T-helper 22 cell (primary cell): Measurements from ENCODE around the gene ZNF618.
"Not testable (repeated sequence)": the region's sequence is repeated elsewhere in the genome, so short reads cannot be mapped to it uniquely, and the experiment has no call there.

ENCODE experiments used
- DNase-seq: peaks from one replicate; pipeline ENCODE4 v3.0.0-alpha.2; 2020; ENCODE audit warnings: low read depth

Gene ZNF618

GRCh38 chr9:114039484-114039883 lies 163.4 kb downstream of the ZNF618 start:
- no peak for DNase-seq

- not testable (repeated sequence) for DNase-seq
Measured at GRCh38 chr9:114043660-114044059, 167.6 kb downstream of the ZNF618 start.

- no peak for DNase-seq
Measured at GRCh38 chr9:114046237-114046755, 170.2 kb downstream of the ZNF618 start.

- DNase-seq, result no peak
Measured at GRCh38 chr9:114046875-114047274, 170.8 kb downstream of the ZNF618 start.

GRCh38 chr9:114047717-114048116 lies 171.6 kb downstream of the ZNF618 start:
- DNase-seq, result no peak

- DNase-seq, result no peak
Measured at GRCh38 chr9:114048533-114049415, 172.7 kb downstream of the ZNF618 start.

- no peak for DNase-seq
Measured at GRCh38 chr9:114049441-114050225, 173.5 kb downstream of the ZNF618 start.

GRCh38 chr9:114050226-114050568 lies 174.1 kb downstream of the ZNF618 start:
- DNase-seq, result no peak

- no peak for DNase-seq
Measured at GRCh38 chr9:114050646-114051045, 174.5 kb downstream of the ZNF618 start.

- no peak for DNase-seq
Measured at GRCh38 chr9:114051281-114051680, 175.2 kb downstream of the ZNF618 start.

GRCh38 chr9:114051706-114052105 lies 175.6 kb downstream of the ZNF618 start:
- no peak for DNase-seq

- no peak for DNase-seq
Measured at GRCh38 chr9:114053246-114054005, 177.3 kb downstream of the ZNF618 start.

GRCh38 chr9:114054191-114054690 lies 178.1 kb downstream of the ZNF618 start:
- no peak for DNase-seq

- DNase-seq, result no peak
Measured at GRCh38 chr9:114055061-114055460, 179.0 kb downstream of the ZNF618 start.

- DNase-seq, result no peak
Measured at GRCh38 chr9:114055894-114056293, 179.8 kb downstream of the ZNF618 start.

GRCh38 chr9:114056527-114056926 lies 180.4 kb downstream of the ZNF618 start:
- DNase-seq, result no peak

- no peak for DNase-seq
Measured at GRCh38 chr9:114057161-114057885, 181.2 kb downstream of the ZNF618 start.

GRCh38 chr9:114058688-114059046 lies 182.6 kb downstream of the ZNF618 start:
- no peak for DNase-seq

- DNase-seq, result no peak
Measured at GRCh38 chr9:114059047-114059803, 183.1 kb downstream of the ZNF618 start.

GRCh38 chr9:114060070-114060469 lies 184.0 kb downstream of the ZNF618 start:
- no peak for DNase-seq

GRCh38 chr9:114060711-114061110 lies 184.6 kb downstream of the ZNF618 start:
- DNase-seq, result no peak
